ENCODE results near the gene NGFR.

Gene NGFR

DNA sequence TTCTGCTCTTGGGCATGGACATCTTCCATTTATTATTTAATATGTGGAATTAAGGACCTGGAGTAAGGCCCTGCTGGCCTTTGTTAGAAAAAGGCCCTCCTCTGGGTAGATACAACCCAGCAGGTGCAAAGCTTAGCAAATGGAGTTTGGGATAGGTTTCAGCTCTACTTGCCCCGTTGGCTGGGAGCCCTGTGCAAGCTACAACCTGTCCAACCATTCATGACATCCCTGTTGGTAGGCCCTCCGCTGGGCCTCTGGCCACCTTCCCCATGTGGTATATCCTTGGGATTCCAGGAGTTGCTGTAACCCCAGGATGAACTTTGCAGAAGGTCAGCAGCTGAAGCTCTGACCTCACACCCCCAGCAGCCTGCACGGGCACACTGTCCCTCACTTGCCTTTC lies 6.4 kb downstream of the NGFR start:
- no peak overlapping the region for H3K27ac ChIP-seq (ENCODE audit: extremely low read depth, low read depth, low read length)
- no peaks in the 10 kb centered on the region for H3K36me3 ChIP-seq (ENCODE audit: control insufficient read depth in 2 of 2, insufficient read depth in 1 of 2, low read length in 2 of 2)
- H3K4me3 ChIP-seq (ENCODE audit: low read depth, low read length) = no peak overlapping the region
- H3K9me3 ChIP-seq (ENCODE audit: control insufficient read depth, insufficient read depth, low read depth, low read length) = no peaks in the 10 kb centered on the region
- TF ChIP-seq ZNF585B (tag by site-specific recombination; IDR thresholded peaks at IDR 0.05) (no peak), ZNF777 (tag by site-specific recombination; IDR thresholded peaks at IDR 0.05; ENCODE audit: borderline replicate concordance) (no peak), ZNF660 (tag by site-specific recombination; IDR thresholded peaks at IDR 0.05) (no peak), ZNF239 (tag by site-specific recombination; IDR thresholded peaks at IDR 0.05) (no peak), ZNF658 (tag by site-specific recombination; IDR thresholded peaks at IDR 0.05) (no peak), MZF1 (tag by site-specific recombination; IDR thresholded peaks at IDR 0.05; ENCODE audit: borderline replicate concordance) (no peak), SP7 (tag by site-specific recombination; IDR thresholded peaks at IDR 0.05) (no peak), RBAK (tag by site-specific recombination; IDR thresholded peaks at IDR 0.05) (no peak), ZNF433 (tag by site-specific recombination; IDR thresholded peaks at IDR 0.05; ENCODE audit: low read depth) (no peak), TRIM28 (IDR thresholded peaks at IDR 0.05; ENCODE audit: borderline replicate concordance, low read length) (no peak), ZNF670 (tag by site-specific recombination; IDR thresholded peaks at IDR 0.05; ENCODE audit: low read depth) (no peak), ZNF121 (tag by site-specific recombination; IDR thresholded peaks at IDR 0.05) (no peak), ZNF37A (tag by site-specific recombination; IDR thresholded peaks at IDR 0.05) (no peak), ZNF654 (tag by site-specific recombination; IDR thresholded peaks at IDR 0.05; ENCODE audit: low read depth) (no peak), HOXC10 (CRISPR knock-in tag; IDR thresholded peaks at IDR 0.05) (no peak), ZNF791 (tag by site-specific recombination; IDR thresholded peaks at IDR 0.05) (no peak)
- TF ChIP-seq, protein P1, sequence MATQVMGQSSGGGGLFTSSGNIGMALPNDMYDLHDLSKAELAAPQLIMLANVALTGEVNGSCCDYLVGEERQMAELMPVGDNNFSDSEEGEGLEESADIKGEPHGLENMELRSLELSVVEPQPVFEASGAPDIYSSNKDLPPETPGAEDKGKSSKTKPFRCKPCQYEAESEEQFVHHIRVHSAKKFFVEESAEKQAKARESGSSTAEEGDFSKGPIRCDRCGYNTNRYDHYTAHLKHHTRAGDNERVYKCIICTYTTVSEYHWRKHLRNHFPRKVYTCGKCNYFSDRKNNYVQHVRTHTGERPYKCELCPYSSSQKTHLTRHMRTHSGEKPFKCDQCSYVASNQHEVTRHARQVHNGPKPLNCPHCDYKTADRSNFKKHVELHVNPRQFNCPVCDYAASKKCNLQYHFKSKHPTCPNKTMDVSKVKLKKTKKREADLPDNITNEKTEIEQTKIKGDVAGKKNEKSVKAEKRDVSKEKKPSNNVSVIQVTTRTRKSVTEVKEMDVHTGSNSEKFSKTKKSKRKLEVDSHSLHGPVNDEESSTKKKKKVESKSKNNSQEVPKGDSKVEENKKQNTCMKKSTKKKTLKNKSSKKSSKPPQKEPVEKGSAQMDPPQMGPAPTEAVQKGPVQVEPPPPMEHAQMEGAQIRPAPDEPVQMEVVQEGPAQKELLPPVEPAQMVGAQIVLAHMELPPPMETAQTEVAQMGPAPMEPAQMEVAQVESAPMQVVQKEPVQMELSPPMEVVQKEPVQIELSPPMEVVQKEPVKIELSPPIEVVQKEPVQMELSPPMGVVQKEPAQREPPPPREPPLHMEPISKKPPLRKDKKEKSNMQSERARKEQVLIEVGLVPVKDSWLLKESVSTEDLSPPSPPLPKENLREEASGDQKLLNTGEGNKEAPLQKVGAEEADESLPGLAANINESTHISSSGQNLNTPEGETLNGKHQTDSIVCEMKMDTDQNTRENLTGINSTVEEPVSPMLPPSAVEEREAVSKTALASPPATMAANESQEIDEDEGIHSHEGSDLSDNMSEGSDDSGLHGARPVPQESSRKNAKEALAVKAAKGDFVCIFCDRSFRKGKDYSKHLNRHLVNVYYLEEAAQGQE (tag by site-specific recombination; IDR thresholded peaks at IDR 0.05) = no peak
- TF ChIP-seq, protein P2, sequence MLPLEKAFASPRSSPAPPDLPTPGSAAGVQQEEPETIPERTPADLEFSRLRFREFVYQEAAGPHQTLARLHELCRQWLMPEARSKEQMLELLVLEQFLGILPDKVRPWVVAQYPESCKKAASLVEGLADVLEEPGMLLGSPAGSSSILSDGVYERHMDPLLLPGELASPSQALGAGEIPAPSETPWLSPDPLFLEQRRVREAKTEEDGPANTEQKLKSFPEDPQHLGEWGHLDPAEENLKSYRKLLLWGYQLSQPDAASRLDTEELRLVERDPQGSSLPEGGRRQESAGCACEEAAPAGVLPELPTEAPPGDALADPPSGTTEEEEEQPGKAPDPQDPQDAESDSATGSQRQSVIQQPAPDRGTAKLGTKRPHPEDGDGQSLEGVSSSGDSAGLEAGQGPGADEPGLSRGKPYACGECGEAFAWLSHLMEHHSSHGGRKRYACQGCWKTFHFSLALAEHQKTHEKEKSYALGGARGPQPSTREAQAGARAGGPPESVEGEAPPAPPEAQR (tag by site-specific recombination; IDR thresholded peaks at IDR 0.05) = no peak
- TF ChIP-seq, protein P3, sequence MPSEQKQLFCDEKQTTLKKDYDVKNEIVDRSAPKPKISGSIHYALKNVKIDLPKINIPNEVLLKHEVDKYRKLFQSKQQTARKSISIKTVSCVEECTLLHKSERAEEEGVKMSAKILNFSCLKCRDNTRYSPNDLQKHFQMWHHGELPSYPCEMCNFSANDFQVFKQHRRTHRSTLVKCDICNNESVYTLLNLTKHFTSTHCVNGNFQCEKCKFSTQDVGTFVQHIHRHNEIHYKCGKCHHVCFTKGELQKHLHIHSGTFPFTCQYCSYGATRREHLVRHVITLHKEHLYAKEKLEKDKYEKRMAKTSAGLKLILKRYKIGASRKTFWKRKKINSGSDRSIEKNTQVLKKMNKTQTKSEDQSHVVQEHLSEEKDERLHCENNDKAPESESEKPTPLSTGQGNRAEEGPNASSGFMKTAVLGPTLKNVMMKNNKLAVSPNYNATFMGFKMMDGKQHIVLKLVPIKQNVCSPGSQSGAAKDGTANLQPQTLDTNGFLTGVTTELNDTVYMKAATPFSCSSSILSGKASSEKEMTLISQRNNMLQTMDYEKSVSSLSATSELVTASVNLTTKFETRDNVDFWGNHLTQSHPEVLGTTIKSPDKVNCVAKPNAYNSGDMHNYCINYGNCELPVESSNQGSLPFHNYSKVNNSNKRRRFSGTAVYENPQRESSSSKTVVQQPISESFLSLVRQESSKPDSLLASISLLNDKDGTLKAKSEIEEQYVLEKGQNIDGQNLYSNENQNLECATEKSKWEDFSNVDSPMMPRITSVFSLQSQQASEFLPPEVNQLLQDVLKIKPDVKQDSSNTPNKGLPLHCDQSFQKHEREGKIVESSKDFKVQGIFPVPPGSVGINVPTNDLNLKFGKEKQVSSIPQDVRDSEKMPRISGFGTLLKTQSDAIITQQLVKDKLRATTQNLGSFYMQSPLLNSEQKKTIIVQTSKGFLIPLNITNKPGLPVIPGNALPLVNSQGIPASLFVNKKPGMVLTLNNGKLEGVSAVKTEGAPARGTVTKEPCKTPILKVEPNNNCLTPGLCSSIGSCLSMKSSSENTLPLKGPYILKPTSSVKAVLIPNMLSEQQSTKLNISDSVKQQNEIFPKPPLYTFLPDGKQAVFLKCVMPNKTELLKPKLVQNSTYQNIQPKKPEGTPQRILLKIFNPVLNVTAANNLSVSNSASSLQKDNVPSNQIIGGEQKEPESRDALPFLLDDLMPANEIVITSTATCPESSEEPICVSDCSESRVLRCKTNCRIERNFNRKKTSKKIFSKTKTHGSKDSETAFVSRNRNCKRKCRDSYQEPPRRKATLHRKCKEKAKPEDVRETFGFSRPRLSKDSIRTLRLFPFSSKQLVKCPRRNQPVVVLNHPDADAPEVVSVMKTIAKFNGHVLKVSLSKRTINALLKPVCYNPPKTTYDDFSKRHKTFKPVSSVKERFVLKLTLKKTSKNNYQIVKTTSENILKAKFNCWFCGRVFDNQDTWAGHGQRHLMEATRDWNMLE (tag by site-specific recombination; conservative IDR thresholded peaks at IDR 0.05; ENCODE audit: low read depth) = no peak
- POLR2A ChIA-PET = interaction anchor here (1.3 kb wide), 1 partner anchor 87 kb away, joined by 3 read pairs; the partner anchor contains the start of gene PHB1
- H3K4me1 ChIP-seq (ENCODE audit: control insufficient read depth, insufficient read depth, low read length) = peaks cover 7% of the 10 kb centered on the region; the same call in 1 of the 2 replicates
- CTCF ChIA-PET = interaction anchor here (0.5 to 2.5 kb wide), 3 partner anchors 40 to 219 kb away, joined by 3 to 10 read pairs (median 5); no protein-coding TSS in a partner anchor

Data from HEK293 (cell line).